ENCODE measurements around the gene PRKCE.

The PRKCE gene

GRCh38 chr2:45825001-45825651 is 173.7 kb downstream of the PRKCE start:
- Histone ChIP-seq H3K4me1 (ENCODE audit: control insufficient read depth in 1 of 2, insufficient read depth in 2 of 2, low read length in 2 of 2) (peaks cover 8 to 17% of the 10 kb centered on the region in 2 donors), H3K9me3 (ENCODE audit: control insufficient read depth in 1 of 2, low read length in 2 of 2) (peaks cover 0 to 2% of the 10 kb centered on the region in 2 donors), H3K36me3 (ENCODE audit: control insufficient read depth in 1 of 2, insufficient read depth in 2 of 2, low read length in 2 of 2) (no peaks in the 10 kb centered on the region), H3K9ac (ENCODE audit: low read depth in 1 of 2, low read length in 2 of 2) (no peak overlapping the region), H3K27me3 (ENCODE audit: control insufficient read depth in 1 of 2, insufficient read depth in 2 of 2, low read length in 2 of 2) (no peaks in the 10 kb centered on the region), H3K27ac (ENCODE audit: low read depth, low read length) (no peak overlapping the region), H3K4me3 (ENCODE audit: low read depth in 1 of 2, low read length in 2 of 2) (no peak overlapping the region)

DNA sequence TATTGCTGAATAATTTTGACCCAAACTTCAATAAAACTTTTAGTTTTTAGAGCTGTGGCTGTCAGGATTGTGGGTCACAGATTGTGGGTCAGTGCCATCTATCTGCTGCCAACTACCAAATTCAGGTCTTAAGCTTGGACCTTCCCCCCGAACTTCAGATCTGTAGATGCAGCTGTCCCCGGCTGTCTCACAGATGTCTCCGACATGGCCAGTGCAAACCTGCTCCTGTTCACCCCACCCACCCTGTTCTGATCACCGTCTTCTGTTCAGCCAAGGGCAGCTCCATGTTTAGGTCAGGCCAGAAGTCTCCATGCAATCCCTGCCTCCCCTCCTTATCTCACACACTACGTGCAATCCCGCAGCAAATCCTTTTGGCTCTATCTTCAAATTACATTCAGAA is 175.0 kb downstream of the PRKCE start:
- Histone ChIP-seq H3K27me3 (ENCODE audit: control insufficient read depth in 1 of 2, insufficient read depth in 2 of 2, low read length in 2 of 2) (no peaks in the 10 kb centered on the region), H3K9ac (ENCODE audit: low read depth in 1 of 2, low read length in 2 of 2) (no peak overlapping the region), H3K9me3 (ENCODE audit: control insufficient read depth in 1 of 2, low read length in 2 of 2) (peaks cover 4 to 13% of the 10 kb centered on the region in 2 donors), H3K27ac (ENCODE audit: low read depth, low read length) (no peak overlapping the region), H3K36me3 (ENCODE audit: control insufficient read depth in 1 of 2, insufficient read depth in 2 of 2, low read length in 2 of 2) (no peaks in the 10 kb centered on the region), H3K4me1 (ENCODE audit: control insufficient read depth in 1 of 2, insufficient read depth in 2 of 2, low read length in 2 of 2) (peaks cover 8 to 16% of the 10 kb centered on the region in 2 donors), H3K4me3 (ENCODE audit: low read depth in 1 of 2, low read length in 2 of 2) (no peak overlapping the region)

DNA sequence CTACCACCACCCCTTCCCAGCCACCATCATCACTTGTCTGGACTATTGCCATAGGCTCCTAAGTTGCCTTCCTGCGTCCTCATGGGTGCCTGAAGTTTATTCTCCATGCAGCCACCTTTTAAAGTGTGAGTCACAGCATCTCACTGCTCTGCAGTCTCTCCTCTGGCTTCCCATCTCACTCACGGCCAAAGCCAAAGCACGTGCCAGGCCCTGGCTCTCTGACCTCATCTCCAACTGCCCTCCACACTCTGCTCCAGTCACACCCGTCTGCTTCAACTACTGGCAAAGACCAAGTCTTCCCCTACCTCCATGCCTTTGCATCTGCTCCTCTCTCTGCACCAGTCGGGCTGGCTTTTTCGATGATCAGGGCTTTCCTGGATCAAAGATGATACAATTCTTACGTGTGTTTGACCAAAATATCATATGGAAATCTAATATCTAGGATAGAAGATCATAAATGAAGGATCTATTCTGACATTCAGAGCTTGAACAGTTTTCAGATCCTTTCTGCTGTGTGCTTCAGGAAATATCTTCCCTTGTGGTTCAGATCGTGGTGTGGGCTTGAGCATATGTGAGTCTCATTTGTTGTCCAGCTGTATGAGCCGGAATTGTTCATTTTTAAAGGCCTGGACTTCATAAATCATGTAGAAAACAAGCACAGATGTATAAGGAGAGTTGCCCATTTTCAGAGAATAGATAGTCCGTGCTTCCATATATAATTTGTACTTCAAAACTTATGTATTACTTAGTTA is 175.6 kb downstream of the PRKCE start:
- H3K4me3 ChIP-seq (ENCODE audit: low read depth in 1 of 2, low read length in 2 of 2): no peak overlapping the region
- no peaks in the 10 kb centered on the region for H3K36me3 ChIP-seq (ENCODE audit: control insufficient read depth in 1 of 2, insufficient read depth in 2 of 2, low read length in 2 of 2)
- H3K27ac ChIP-seq (ENCODE audit: low read depth, low read length): no peak overlapping the region
- H3K9ac ChIP-seq (ENCODE audit: low read depth in 1 of 2, low read length in 2 of 2): no peak overlapping the region
- H3K9me3 ChIP-seq (ENCODE audit: control insufficient read depth in 1 of 2, low read length in 2 of 2): peaks cover 4 to 13% of the 10 kb centered on the region in 2 donors
- peaks cover 3 to 10% of the 10 kb centered on the region in 2 donors for H3K4me1 ChIP-seq (ENCODE audit: control insufficient read depth in 1 of 2, insufficient read depth in 2 of 2, low read length in 2 of 2)
- no peaks in the 10 kb centered on the region for H3K27me3 ChIP-seq (ENCODE audit: control insufficient read depth in 1 of 2, insufficient read depth in 2 of 2, low read length in 2 of 2)

DNA sequence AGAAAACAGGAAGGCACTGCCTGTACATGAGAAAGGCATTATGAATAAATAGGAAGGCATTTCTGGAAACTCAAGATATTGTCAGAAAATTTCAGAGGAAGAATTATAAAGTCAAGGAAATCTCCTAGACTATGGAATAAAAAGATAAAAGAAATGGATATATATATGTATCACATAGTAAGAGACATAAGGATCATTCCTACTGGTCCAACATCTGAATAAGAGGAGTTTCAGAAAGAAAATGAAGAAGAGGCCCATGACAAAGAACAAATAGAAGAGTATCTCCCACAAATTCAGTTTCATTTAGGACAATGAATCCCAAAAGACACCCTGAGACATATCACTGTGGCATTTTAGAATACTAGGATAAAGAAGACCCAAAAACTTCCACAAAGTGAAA is 178.8 kb downstream of the PRKCE start:
- no peak overlapping the region for H3K27ac ChIP-seq (ENCODE audit: low read depth, low read length)
- H3K9ac ChIP-seq (ENCODE audit: low read depth in 1 of 2, low read length in 2 of 2): no peak overlapping the region
- H3K4me1 ChIP-seq (ENCODE audit: control insufficient read depth in 1 of 2, insufficient read depth in 2 of 2, low read length in 2 of 2): no peaks in the 10 kb centered on the region
- H3K27me3 ChIP-seq (ENCODE audit: control insufficient read depth in 1 of 2, insufficient read depth in 2 of 2, low read length in 2 of 2): no peaks in the 10 kb centered on the region
- H3K9me3 ChIP-seq (ENCODE audit: control insufficient read depth in 1 of 2, low read length in 2 of 2): peaks cover 4 to 13% of the 10 kb centered on the region in 2 donors
- H3K36me3 ChIP-seq (ENCODE audit: control insufficient read depth in 1 of 2, insufficient read depth in 2 of 2, low read length in 2 of 2): no peaks in the 10 kb centered on the region
- no peak overlapping the region for H3K4me3 ChIP-seq (ENCODE audit: low read depth in 1 of 2, low read length in 2 of 2)

DNA sequence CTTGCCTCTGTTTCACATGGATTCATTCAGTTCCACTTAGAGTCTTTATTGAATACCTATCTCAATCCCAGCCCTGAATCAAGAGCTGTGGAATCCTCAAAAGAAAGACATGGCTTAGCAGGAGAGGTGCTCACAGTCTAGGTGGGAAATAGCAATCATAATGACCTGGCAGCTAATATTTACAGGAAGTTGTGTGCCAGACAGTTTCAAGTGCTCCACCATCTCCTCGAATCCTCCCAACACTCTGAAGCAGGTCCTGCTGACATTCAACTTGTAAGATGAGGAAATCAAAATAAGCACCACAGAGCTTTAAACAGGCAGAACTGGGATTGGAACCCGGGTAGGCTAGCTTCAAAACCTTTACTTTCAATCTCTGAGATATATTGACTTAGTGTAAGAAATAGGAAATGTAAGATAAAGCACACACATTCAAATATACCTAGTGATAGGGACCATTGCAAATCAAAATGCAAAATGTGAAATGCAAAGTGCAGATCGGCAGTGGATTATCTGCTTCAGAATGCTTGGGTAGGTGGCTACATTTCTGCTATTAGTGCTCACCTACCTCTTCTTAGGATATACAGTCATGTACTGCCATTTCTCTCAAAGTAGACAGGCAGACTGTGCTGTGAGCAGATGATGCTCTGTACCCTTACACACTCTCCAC is 182.0 kb downstream of the PRKCE start:
- Histone ChIP-seq H3K9me3 (ENCODE audit: control insufficient read depth in 1 of 2, low read length in 2 of 2) (peaks cover 4 to 13% of the 10 kb centered on the region in 2 donors), H3K4me1 (ENCODE audit: control insufficient read depth in 1 of 2, insufficient read depth in 2 of 2, low read length in 2 of 2) (peaks cover 0 to 3% of the 10 kb centered on the region in 2 donors), H3K27me3 (ENCODE audit: control insufficient read depth in 1 of 2, insufficient read depth in 2 of 2, low read length in 2 of 2) (no peaks in the 10 kb centered on the region), H3K9ac (ENCODE audit: low read depth in 1 of 2, low read length in 2 of 2) (no peak overlapping the region), H3K27ac (ENCODE audit: low read depth, low read length) (no peak overlapping the region), H3K4me3 (ENCODE audit: low read depth in 1 of 2, low read length in 2 of 2) (no peak overlapping the region), H3K36me3 (ENCODE audit: control insufficient read depth in 1 of 2, insufficient read depth in 2 of 2, low read length in 2 of 2) (no peaks in the 10 kb centered on the region)

DNA sequence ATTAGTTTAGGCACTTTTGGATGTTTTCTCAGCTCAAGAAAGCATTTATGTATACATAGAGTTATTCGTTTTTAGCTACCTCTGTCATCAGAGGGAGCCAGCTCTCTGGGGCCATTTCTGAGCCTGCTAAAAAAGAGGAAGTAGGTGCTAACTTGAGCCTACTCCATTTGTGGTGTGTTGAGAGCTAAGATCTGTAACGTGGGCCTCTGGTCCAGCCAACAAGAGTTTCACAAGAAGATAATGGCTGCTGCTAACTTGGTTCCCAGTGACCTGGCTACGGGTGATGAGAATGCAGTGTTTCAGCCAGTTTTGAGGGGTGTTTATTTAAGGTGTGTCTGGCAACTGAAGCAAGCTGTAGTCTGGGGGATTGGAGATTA is 182.5 kb downstream of the PRKCE start:
- Histone ChIP-seq H3K9ac (ENCODE audit: low read depth in 1 of 2, low read length in 2 of 2) (no peak overlapping the region), H3K27me3 (ENCODE audit: control insufficient read depth in 1 of 2, insufficient read depth in 2 of 2, low read length in 2 of 2) (no peaks in the 10 kb centered on the region), H3K36me3 (ENCODE audit: control insufficient read depth in 1 of 2, insufficient read depth in 2 of 2, low read length in 2 of 2) (no peaks in the 10 kb centered on the region), H3K4me1 (ENCODE audit: control insufficient read depth in 1 of 2, insufficient read depth in 2 of 2, low read length in 2 of 2) (peaks cover 0 to 3% of the 10 kb centered on the region in 2 donors), H3K27ac (ENCODE audit: low read depth, low read length) (no peak overlapping the region), H3K4me3 (ENCODE audit: low read depth in 1 of 2, low read length in 2 of 2) (no peak overlapping the region), H3K9me3 (ENCODE audit: control insufficient read depth in 1 of 2, low read length in 2 of 2) (peaks cover 4 to 13% of the 10 kb centered on the region in 2 donors)

- Histone ChIP-seq H3K9ac (ENCODE audit: low read depth in 1 of 2, low read length in 2 of 2) (no peak overlapping the region), H3K27ac (ENCODE audit: low read depth, low read length) (no peak overlapping the region), H3K9me3 (ENCODE audit: control insufficient read depth in 1 of 2, low read length in 2 of 2) (peaks cover 4 to 13% of the 10 kb centered on the region in 2 donors), H3K36me3 (ENCODE audit: control insufficient read depth in 1 of 2, insufficient read depth in 2 of 2, low read length in 2 of 2) (no peaks in the 10 kb centered on the region), H3K4me3 (ENCODE audit: low read depth in 1 of 2, low read length in 2 of 2) (no peak overlapping the region), H3K4me1 (ENCODE audit: control insufficient read depth in 1 of 2, insufficient read depth in 2 of 2, low read length in 2 of 2) (peaks cover 0 to 3% of the 10 kb centered on the region in 2 donors), H3K27me3 (ENCODE audit: control insufficient read depth in 1 of 2, insufficient read depth in 2 of 2, low read length in 2 of 2) (no peaks in the 10 kb centered on the region)
Observed at GRCh38 chr2:45834372-45834771, 182.9 kb downstream of the PRKCE start.

DNA sequence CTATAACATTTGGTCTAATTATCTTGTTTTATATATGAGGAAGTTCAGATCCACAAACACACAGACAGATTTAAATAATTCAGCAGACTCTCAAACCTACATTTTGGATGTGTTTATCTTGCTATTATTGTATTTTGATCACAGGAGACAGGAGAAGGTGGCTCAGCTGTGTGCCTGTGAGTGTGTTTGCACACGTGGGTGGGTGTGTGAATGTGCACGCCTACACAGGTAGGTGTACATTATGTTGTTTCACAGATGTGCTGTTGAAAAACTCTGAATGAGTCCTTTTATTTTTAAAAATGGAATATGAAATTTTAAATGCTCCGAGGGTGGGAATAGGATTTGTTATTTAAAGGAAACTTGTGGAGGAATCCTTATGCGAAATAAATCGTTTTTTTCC is 183.4 kb downstream of the PRKCE start:
- H3K36me3 ChIP-seq (ENCODE audit: control insufficient read depth in 1 of 2, insufficient read depth in 2 of 2, low read length in 2 of 2): no peaks in the 10 kb centered on the region
- H3K9ac ChIP-seq (ENCODE audit: low read depth in 1 of 2, low read length in 2 of 2): no peak overlapping the region
- peaks cover 4 to 13% of the 10 kb centered on the region in 2 donors for H3K9me3 ChIP-seq (ENCODE audit: control insufficient read depth in 1 of 2, low read length in 2 of 2)
- peaks cover 0 to 3% of the 10 kb centered on the region in 2 donors for H3K4me1 ChIP-seq (ENCODE audit: control insufficient read depth in 1 of 2, insufficient read depth in 2 of 2, low read length in 2 of 2)
- no peaks in the 10 kb centered on the region for H3K27me3 ChIP-seq (ENCODE audit: control insufficient read depth in 1 of 2, insufficient read depth in 2 of 2, low read length in 2 of 2)
- H3K4me3 ChIP-seq (ENCODE audit: low read depth in 1 of 2, low read length in 2 of 2): no peak overlapping the region
- no peak overlapping the region for H3K27ac ChIP-seq (ENCODE audit: low read depth, low read length)

GRCh38 chr2:45836316-45836715 is 184.8 kb downstream of the PRKCE start:
- no peak overlapping the region for H3K4me3 ChIP-seq (ENCODE audit: low read depth in 1 of 2, low read length in 2 of 2)
- peaks cover 0 to 3% of the 10 kb centered on the region in 2 donors for H3K4me1 ChIP-seq (ENCODE audit: control insufficient read depth in 1 of 2, insufficient read depth in 2 of 2, low read length in 2 of 2)
- no peak overlapping the region for H3K9ac ChIP-seq (ENCODE audit: low read depth in 1 of 2, low read length in 2 of 2)
- H3K27ac ChIP-seq (ENCODE audit: low read depth, low read length): no peak overlapping the region
- no peaks in the 10 kb centered on the region for H3K36me3 ChIP-seq (ENCODE audit: control insufficient read depth in 1 of 2, insufficient read depth in 2 of 2, low read length in 2 of 2)
- H3K27me3 ChIP-seq (ENCODE audit: control insufficient read depth in 1 of 2, insufficient read depth in 2 of 2, low read length in 2 of 2): no peaks in the 10 kb centered on the region
- H3K9me3 ChIP-seq (ENCODE audit: control insufficient read depth in 1 of 2, low read length in 2 of 2): no peaks in the 10 kb centered on the region

GRCh38 chr2:45836740-45837139 is 185.3 kb downstream of the PRKCE start:
- peaks cover 0 to 3% of the 10 kb centered on the region in 2 donors for H3K4me1 ChIP-seq (ENCODE audit: control insufficient read depth in 1 of 2, insufficient read depth in 2 of 2, low read length in 2 of 2)
- H3K9ac ChIP-seq (ENCODE audit: low read depth in 1 of 2, low read length in 2 of 2): no peak overlapping the region
- H3K9me3 ChIP-seq (ENCODE audit: control insufficient read depth in 1 of 2, low read length in 2 of 2): no peaks in the 10 kb centered on the region
- H3K27ac ChIP-seq (ENCODE audit: low read depth, low read length): no peak overlapping the region
- H3K27me3 ChIP-seq (ENCODE audit: control insufficient read depth in 1 of 2, insufficient read depth in 2 of 2, low read length in 2 of 2): no peaks in the 10 kb centered on the region
- H3K36me3 ChIP-seq (ENCODE audit: control insufficient read depth in 1 of 2, insufficient read depth in 2 of 2, low read length in 2 of 2): no peaks in the 10 kb centered on the region
- H3K4me3 ChIP-seq (ENCODE audit: low read depth in 1 of 2, low read length in 2 of 2): no peak overlapping the region
